Stomach (tissue), 4 donors: ENCODE results near the gene PWWP2A.

ENCODE experiments used
- POLR2A ChIP-seq, 4 donors: fragments of 450-650 bp; IDR thresholded peaks; one replicate each; pipeline ENCODE4 v1.6.1; 2016; ENCODE audit warnings: antibody characterized with exemption in 4 of 4, control low read depth in 2 of 4, mild to moderate bottlenecking in 1 of 4, moderate library complexity in 1 of 4
- TF ChIP-seq, protein P1 (sequence below), 7 experiments: fragments of 450-650 bp in 4 of 7; fragments of 200-600 bp in 3 of 7; sonication (generic) in 3 of 7; IDR thresholded peaks; one replicate each; pipeline ENCODE4 v1.5.1; 2016 to 2019; ENCODE audit warnings: antibody characterized with exemption in 7 of 7, control low read depth in 2 of 7, mild to moderate bottlenecking in 1 of 7

DNA sequence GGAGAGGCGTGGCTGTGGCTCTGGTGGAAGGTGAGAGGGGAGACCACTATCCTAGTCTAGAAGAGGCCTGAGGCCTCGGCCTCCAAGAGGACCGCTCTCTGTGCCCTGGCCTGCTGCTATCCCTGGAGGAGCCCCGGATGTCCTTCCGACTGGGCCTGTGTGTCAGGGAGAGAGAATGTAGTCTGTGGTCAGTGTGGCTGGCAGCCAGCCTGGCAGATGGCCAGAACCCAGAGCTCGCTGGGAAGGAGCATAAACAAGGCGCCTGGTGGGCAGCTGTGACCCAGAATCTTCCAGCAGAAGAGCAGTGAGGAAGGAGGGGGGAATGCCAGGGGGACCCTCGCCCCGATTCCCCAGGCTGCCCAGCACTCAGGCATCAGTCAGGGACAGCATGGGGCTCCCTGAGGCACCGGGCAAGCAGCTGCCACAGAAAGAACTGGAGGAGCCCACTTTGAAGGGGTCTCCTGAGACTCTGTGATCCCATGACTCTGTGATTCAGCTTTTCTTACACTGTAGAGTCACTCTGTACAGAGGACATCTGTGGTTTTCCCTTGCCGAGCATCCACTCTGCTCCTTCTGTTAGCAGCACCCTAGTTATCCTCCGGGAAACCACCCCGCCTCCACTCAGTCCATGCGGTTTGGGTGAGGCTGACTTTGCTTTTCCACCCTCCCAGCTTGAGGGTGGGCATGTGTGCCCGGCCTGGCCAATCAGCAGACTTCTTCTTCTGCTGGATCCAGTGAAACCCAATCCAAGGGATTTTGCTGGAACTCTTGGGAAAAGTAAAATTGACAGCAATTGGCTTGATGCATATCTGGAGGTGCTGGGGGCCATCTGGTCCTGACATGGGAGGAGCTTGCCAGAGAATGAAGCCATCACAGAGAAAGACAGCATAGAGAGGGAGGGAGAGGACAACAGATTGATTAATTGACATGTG is 46.2 kb upstream of the PWWP2A start:
- TF ChIP-seq, protein P1, sequence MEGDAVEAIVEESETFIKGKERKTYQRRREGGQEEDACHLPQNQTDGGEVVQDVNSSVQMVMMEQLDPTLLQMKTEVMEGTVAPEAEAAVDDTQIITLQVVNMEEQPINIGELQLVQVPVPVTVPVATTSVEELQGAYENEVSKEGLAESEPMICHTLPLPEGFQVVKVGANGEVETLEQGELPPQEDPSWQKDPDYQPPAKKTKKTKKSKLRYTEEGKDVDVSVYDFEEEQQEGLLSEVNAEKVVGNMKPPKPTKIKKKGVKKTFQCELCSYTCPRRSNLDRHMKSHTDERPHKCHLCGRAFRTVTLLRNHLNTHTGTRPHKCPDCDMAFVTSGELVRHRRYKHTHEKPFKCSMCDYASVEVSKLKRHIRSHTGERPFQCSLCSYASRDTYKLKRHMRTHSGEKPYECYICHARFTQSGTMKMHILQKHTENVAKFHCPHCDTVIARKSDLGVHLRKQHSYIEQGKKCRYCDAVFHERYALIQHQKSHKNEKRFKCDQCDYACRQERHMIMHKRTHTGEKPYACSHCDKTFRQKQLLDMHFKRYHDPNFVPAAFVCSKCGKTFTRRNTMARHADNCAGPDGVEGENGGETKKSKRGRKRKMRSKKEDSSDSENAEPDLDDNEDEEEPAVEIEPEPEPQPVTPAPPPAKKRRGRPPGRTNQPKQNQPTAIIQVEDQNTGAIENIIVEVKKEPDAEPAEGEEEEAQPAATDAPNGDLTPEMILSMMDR (IDR thresholded peaks at IDR 0.05): no peak
- TF ChIP-seq POLR2A (IDR thresholded peaks at IDR 0.05): no peak
